Keratinocyte (primary cell): ENCODE measurements around the gene PAM16. TPM values are rescaled to one million over a fixed set of nuclear protein-coding genes. Genes with fewer than 3 reads are reported as not detected.

Source experiments
- DNase-seq: peaks from one replicate; pipeline ENCODE4 v3.0.0-alpha.2; 2011; ENCODE audit warnings: low read depth, missing footprints, low spot score
- FAIRE-seq: peaks from 2 replicates; lab custom pipeline; 2011; peaks lifted over from hg19 to GRCh38; lab: Jason Lieb, UNC
- H2AFZ ChIP-seq: 2 replicates; pipeline ENCODE4 v1.6.0; 2012; ENCODE audit warnings: low read length, control low read depth, inconsistent platforms; ENCODE audit not compliant: control insufficient read depth
- H3K27ac ChIP-seq: 2 replicates; pipeline ENCODE4 v1.5.1; 2011; ENCODE audit warnings: low read length; ENCODE audit not compliant: control insufficient read depth, insufficient read depth
- H3K27me3 ChIP-seq: 3 replicates; pipeline ENCODE4 v1.6.0; 2011; ENCODE audit warnings: low read length; ENCODE audit not compliant: control insufficient read depth, insufficient read depth; ENCODE audit errors: extremely low read depth
- H3K36me3 ChIP-seq, 2 experiments: 2 replicates in 1 of 2; 3 replicates in 1 of 2; pipeline ENCODE4 v1.5.1; 2011; ENCODE audit warnings: low read length in 2 of 2, mild to moderate bottlenecking in 1 of 2; ENCODE audit not compliant: control insufficient read depth in 2 of 2, insufficient read depth in 2 of 2; ENCODE audit errors: extremely low read depth in 1 of 2
- H3K4me1 ChIP-seq: 3 replicates; pipeline ENCODE4 v1.5.1; 2011; ENCODE audit warnings: low read length; ENCODE audit not compliant: control insufficient read depth, insufficient read depth; ENCODE audit errors: extremely low read depth
- H3K4me2 ChIP-seq: 3 replicates; pipeline ENCODE4 v1.6.0; 2011; ENCODE audit warnings: low read depth, low read length; ENCODE audit not compliant: control insufficient read depth, insufficient read depth; ENCODE audit errors: extremely low read depth
- H3K4me3 ChIP-seq, 3 experiments: fragments of 200-600 bp in 1 of 3; sonication (generic) in 1 of 3; 2 replicates in 2 of 3; 3 replicates in 1 of 3; pipeline ENCODE4 v1.5.1; 2011 to 2016; ENCODE audit warnings: low read length in 3 of 3, mild to moderate bottlenecking in 3 of 3, control low read depth in 2 of 3, inconsistent platforms in 1 of 3, low read depth in 1 of 3, mixed read lengths in 1 of 3, mixed run types in 1 of 3, moderate library complexity in 1 of 3; ENCODE audit not compliant: control insufficient read depth in 2 of 3, insufficient read depth in 2 of 3; ENCODE audit errors: extremely low read depth in 1 of 3
- H3K79me2 ChIP-seq: 2 replicates; pipeline ENCODE4 v1.6.0; 2012; ENCODE audit warnings: low read length; ENCODE audit not compliant: control insufficient read depth, insufficient read depth
- H3K9ac ChIP-seq: 3 replicates; pipeline ENCODE4 v1.6.0; 2011; ENCODE audit warnings: low read length; ENCODE audit not compliant: control insufficient read depth, insufficient read depth; ENCODE audit errors: extremely low read depth
- H3K9me1 ChIP-seq: 3 replicates; pipeline ENCODE4 v1.6.0; 2011; ENCODE audit warnings: low read length; ENCODE audit not compliant: control insufficient read depth, insufficient read depth; ENCODE audit errors: extremely low read depth
- H3K9me3 ChIP-seq: 2 replicates; pipeline ENCODE4 v1.5.1; 2012; ENCODE audit warnings: low read depth, low read length; ENCODE audit not compliant: control insufficient read depth
- H4K20me1 ChIP-seq: 3 replicates; pipeline ENCODE4 v1.6.0; 2011; ENCODE audit warnings: low read length; ENCODE audit not compliant: control insufficient read depth, insufficient read depth; ENCODE audit errors: extremely low read depth
- EZH2 ChIP-seq: IDR thresholded peaks from one replicate; pipeline ENCODE4 v1.6.1; 2012; ENCODE audit warnings: inconsistent platforms, mild to moderate bottlenecking, low read length, moderate library complexity
- dilution Hi-C: fragments of 300-500 bp; cut with MboI; formaldehyde crosslinking; loops from one replicate; pipeline ENCODE4 v1.7.0; 2020; ENCODE audit warnings: low sequenced_read_pairs; ENCODE audit not compliant: extremely low pct_ligation_motif_present
- polyA plus RNA-seq, 5 experiments: library from polyadenylated mRNA; depleted of rRNA in 3 of 5; stranded (reverse) in 3 of 5; stranded (forward) in 1 of 5; unstranded in 1 of 5; fragments of >200 nt; gene quantifications; 1 replicate in 1 of 5; 2 replicates in 3 of 5; 3 replicates in 1 of 5; pipeline versions ENCODE4 v1.2.1 to v1.2.3, GENCODE V29; 2011 to 2012; ENCODE audit warnings: missing spikeins in 2 of 5, low read depth in 1 of 5, low replicate concordance in 1 of 5
- TF ChIP-seq, protein P1 (sequence below), 3 experiments: IDR thresholded peaks in 1 of 3; conservative IDR thresholded peaks in 1 of 3; optimal IDR thresholded peaks in 1 of 3; 2 replicates in 2 of 3; 3 replicates in 1 of 3; pipeline versions ENCODE3 to v1.5.1; 2011; ENCODE audit warnings: low read length in 3 of 3, mild to moderate bottlenecking in 3 of 3, moderate library complexity in 2 of 3, control low read depth in 1 of 3, inconsistent platforms in 1 of 3; ENCODE audit not compliant: insufficient read depth in 2 of 3; ENCODE audit errors: extremely low read depth in 1 of 3

PAM16 gene
- polyA plus RNA-seq, 1 donor (not counting 4 experiments of a cell fraction or from before 2014, with no cell fraction given), result 32.7 TPM

DNA sequence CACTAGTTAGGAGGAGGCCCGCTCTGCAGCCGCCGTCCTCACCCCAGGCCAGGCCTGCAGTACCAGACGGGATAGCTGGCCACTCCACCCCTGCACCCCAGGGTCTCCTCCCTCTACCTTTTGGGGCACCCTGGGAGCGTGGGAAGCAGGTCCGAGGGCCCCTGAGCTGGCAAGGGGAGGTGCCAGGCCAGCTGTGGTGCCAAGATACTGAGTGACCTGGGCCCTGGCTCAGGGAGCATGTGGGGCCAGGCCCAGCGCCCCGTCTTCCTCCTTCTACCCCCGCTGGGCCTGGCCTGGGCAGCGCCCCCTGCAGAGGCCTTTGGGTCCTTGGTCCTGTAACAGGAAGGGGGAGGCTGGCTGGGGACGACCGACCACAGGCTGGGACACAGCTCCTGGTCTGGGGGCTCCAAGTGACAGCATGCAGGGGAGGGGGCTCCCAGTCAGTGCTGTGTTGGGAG lies 13.0 kb downstream of the PAM16 start:
- no peak overlapping the region for H3K27ac ChIP-seq
- H4K20me1 ChIP-seq, result peaks cover 5% of the 10 kb centered on the region
- peaks cover 8 to 26% of the 10 kb centered on the region in 2 experiments for H3K36me3 ChIP-seq
- TF ChIP-seq, protein P1, sequence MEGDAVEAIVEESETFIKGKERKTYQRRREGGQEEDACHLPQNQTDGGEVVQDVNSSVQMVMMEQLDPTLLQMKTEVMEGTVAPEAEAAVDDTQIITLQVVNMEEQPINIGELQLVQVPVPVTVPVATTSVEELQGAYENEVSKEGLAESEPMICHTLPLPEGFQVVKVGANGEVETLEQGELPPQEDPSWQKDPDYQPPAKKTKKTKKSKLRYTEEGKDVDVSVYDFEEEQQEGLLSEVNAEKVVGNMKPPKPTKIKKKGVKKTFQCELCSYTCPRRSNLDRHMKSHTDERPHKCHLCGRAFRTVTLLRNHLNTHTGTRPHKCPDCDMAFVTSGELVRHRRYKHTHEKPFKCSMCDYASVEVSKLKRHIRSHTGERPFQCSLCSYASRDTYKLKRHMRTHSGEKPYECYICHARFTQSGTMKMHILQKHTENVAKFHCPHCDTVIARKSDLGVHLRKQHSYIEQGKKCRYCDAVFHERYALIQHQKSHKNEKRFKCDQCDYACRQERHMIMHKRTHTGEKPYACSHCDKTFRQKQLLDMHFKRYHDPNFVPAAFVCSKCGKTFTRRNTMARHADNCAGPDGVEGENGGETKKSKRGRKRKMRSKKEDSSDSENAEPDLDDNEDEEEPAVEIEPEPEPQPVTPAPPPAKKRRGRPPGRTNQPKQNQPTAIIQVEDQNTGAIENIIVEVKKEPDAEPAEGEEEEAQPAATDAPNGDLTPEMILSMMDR (optimal IDR thresholded peaks at IDR 0.05 in 1 of 3, IDR thresholded peaks at IDR 0.05 in 1 of 3, conservative IDR thresholded peaks at IDR 0.05 in 1 of 3; ENCODE audit: extremely low read depth in 1 of 3, insufficient read depth in 2 of 3, low read length in 3 of 3), result no peak
- no peak for TF ChIP-seq EZH2
- H3K27me3 ChIP-seq, result no peaks in the 10 kb centered on the region
- H3K9me1 ChIP-seq, result no peaks in the 10 kb centered on the region
- no peak overlapping the region for H3K4me3 ChIP-seq
- FAIRE-seq (no peak), DNase-seq (no peak)
- dilution Hi-C loops, result no loop called here
- no peak overlapping the region for H2AFZ ChIP-seq
- H3K4me2 ChIP-seq, result no peak overlapping the region
- no peaks in the 10 kb centered on the region for H3K4me1 ChIP-seq
- no peaks in the 10 kb centered on the region for H3K9me3 ChIP-seq
- no peak overlapping the region for H3K9ac ChIP-seq
- H3K79me2 ChIP-seq, result peaks cover 17% of the 10 kb centered on the region

DNA sequence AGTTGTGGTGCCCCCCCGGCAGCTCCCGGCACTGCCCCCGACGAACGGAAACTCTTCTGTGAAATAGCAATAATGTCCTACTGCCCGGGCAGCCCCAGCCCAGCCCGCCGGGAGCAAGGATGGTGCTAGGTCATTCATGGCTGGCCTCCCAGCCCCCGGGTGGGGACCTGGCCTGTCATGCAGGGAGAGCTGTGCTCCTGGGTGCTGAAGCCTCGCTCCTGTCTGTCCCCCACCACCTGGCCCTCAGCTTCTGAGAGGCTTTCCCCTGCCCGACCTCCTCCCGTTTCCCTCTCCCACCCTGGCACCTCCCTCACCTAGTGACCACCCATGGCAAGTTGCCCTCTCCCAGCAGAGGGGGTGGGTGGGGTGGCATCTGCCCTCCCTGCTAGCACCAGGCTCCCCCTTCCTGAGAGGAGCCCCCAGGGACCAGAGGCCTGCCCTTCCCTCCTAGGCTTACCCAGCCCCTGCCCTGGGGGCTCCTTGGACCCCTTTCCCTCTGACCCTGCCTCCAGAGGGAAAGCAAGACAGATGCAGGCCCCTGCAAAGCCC lies 13.5 kb downstream of the PAM16 start:
- Histone ChIP-seq H3K27me3 (no peaks in the 10 kb centered on the region), H3K9me1 (no peaks in the 10 kb centered on the region), H3K4me2 (no peak overlapping the region), H2AFZ (no peak overlapping the region), H4K20me1 (no peaks in the 10 kb centered on the region), H3K27ac (no peak overlapping the region), H3K9ac (no peak overlapping the region), H3K36me3 (peaks cover 9 to 26% of the 10 kb centered on the region in 2 experiments), H3K4me3 (no peak overlapping the region), H3K79me2 (peaks cover 12% of the 10 kb centered on the region), H3K9me3 (no peaks in the 10 kb centered on the region), H3K4me1 (no peaks in the 10 kb centered on the region)
- dilution Hi-C loops, result no loop called here
- FAIRE-seq (no peak), DNase-seq (no peak)
- TF ChIP-seq EZH2, result no peak
- TF ChIP-seq, protein P1 (optimal IDR thresholded peaks at IDR 0.05 in 1 of 3, IDR thresholded peaks at IDR 0.05 in 1 of 3, conservative IDR thresholded peaks at IDR 0.05 in 1 of 3; ENCODE audit: extremely low read depth in 1 of 3, insufficient read depth in 2 of 3, low read length in 3 of 3), result no peak
